ENCODE results near the gene SPACA5B. TPM values are rescaled to one million over a fixed set of nuclear protein-coding genes. Genes with fewer than 3 reads are reported as not detected.
"Not testable (repeated sequence)": the region's sequence is repeated elsewhere in the genome, so short reads cannot be mapped to it uniquely, and the experiment has no call there.

SPACA5B gene
- polyA plus RNA-seq, 1 donor (not counting 4 experiments of a cell fraction or from before 2014, with no cell fraction given) = not detected

GRCh38 chrX:48086082-48086481 is 44.3 kb upstream of the SPACA5B start:
- FAIRE-seq (no peak), DNase-seq (ENCODE audit: low read depth, low spot score) (no peak)
- no peak overlapping the region for H3K9ac ChIP-seq (ENCODE audit: control insufficient read depth, extremely low read depth, insufficient read depth, low read length)
- no peak overlapping the region for H3K27ac ChIP-seq (ENCODE audit: control insufficient read depth, insufficient read depth, low read length)
- no peaks in the 10 kb centered on the region for H3K36me3 ChIP-seq (ENCODE audit: control insufficient read depth in 2 of 2, extremely low read depth in 1 of 2, insufficient read depth in 2 of 2, low read length in 2 of 2)
- TF ChIP-seq CTCF (optimal IDR thresholded peaks at IDR 0.05 in 1 of 3, IDR thresholded peaks at IDR 0.05 in 1 of 3, conservative IDR thresholded peaks at IDR 0.05 in 1 of 3; ENCODE audit: extremely low read depth in 1 of 3, insufficient read depth in 2 of 3, low read length in 3 of 3) (no peak), EZH2 (IDR thresholded peaks at IDR 0.05; ENCODE audit: low read length) (no peak)
- no peak overlapping the region for H2AFZ ChIP-seq (ENCODE audit: control insufficient read depth, low read length)
- H3K4me3 ChIP-seq (ENCODE audit: control insufficient read depth in 2 of 3, extremely low read depth in 1 of 3, insufficient read depth in 2 of 3, low read depth in 1 of 3, low read length in 3 of 3) = no peak overlapping the region
- dilution Hi-C loops (cut with MboI; ENCODE audit: extremely low pct_ligation_motif_present, low sequenced_read_pairs) = no loop called here
- no peaks in the 10 kb centered on the region for H3K79me2 ChIP-seq (ENCODE audit: control insufficient read depth, insufficient read depth, low read length)
- H3K27me3 ChIP-seq (ENCODE audit: control insufficient read depth, extremely low read depth, insufficient read depth, low read length) = no peaks in the 10 kb centered on the region
- no peaks in the 10 kb centered on the region for H3K9me1 ChIP-seq (ENCODE audit: control insufficient read depth, extremely low read depth, insufficient read depth, low read length)
- H4K20me1 ChIP-seq (ENCODE audit: control insufficient read depth, extremely low read depth, insufficient read depth, low read length) = no peaks in the 10 kb centered on the region
- H3K4me1 ChIP-seq (ENCODE audit: control insufficient read depth, extremely low read depth, insufficient read depth, low read length) = peaks cover 2% of the 10 kb centered on the region
- no peaks in the 10 kb centered on the region for H3K9me3 ChIP-seq (ENCODE audit: control insufficient read depth, low read depth, low read length)
- no peak overlapping the region for H3K4me2 ChIP-seq (ENCODE audit: control insufficient read depth, extremely low read depth, insufficient read depth, low read depth, low read length)

GRCh38 chrX:48090123-48090522 is 40.3 kb upstream of the SPACA5B start:
- H3K4me3 ChIP-seq (ENCODE audit: control insufficient read depth in 2 of 3, extremely low read depth in 1 of 3, insufficient read depth in 2 of 3, low read depth in 1 of 3, low read length in 3 of 3) = no peak overlapping the region
- FAIRE-seq = no peak
- H3K27me3 ChIP-seq (ENCODE audit: control insufficient read depth, extremely low read depth, insufficient read depth, low read length) = no peaks in the 10 kb centered on the region
- H3K4me2 ChIP-seq (ENCODE audit: control insufficient read depth, extremely low read depth, insufficient read depth, low read depth, low read length) = no peak overlapping the region
- no peaks in the 10 kb centered on the region for H3K36me3 ChIP-seq (ENCODE audit: control insufficient read depth in 2 of 2, extremely low read depth in 1 of 2, insufficient read depth in 2 of 2, low read length in 2 of 2)
- peaks cover 2% of the 10 kb centered on the region for H3K4me1 ChIP-seq (ENCODE audit: control insufficient read depth, extremely low read depth, insufficient read depth, low read length)
- H3K79me2 ChIP-seq (ENCODE audit: control insufficient read depth, insufficient read depth, low read length) = no peaks in the 10 kb centered on the region
- no peaks in the 10 kb centered on the region for H3K9me3 ChIP-seq (ENCODE audit: control insufficient read depth, low read depth, low read length)
- no peaks in the 10 kb centered on the region for H3K9me1 ChIP-seq (ENCODE audit: control insufficient read depth, extremely low read depth, insufficient read depth, low read length)
- H3K9ac ChIP-seq (ENCODE audit: control insufficient read depth, extremely low read depth, insufficient read depth, low read length) = no peak overlapping the region
- H2AFZ ChIP-seq (ENCODE audit: control insufficient read depth, low read length) = no peak overlapping the region
- DNase-seq (ENCODE audit: low read depth, low spot score) = no peak
- dilution Hi-C loops (cut with MboI; ENCODE audit: extremely low pct_ligation_motif_present, low sequenced_read_pairs) = no loop called here
- TF ChIP-seq EZH2 (IDR thresholded peaks at IDR 0.05; ENCODE audit: low read length) (no peak), CTCF (optimal IDR thresholded peaks at IDR 0.05 in 1 of 3, IDR thresholded peaks at IDR 0.05 in 1 of 3, conservative IDR thresholded peaks at IDR 0.05 in 1 of 3; ENCODE audit: extremely low read depth in 1 of 3, insufficient read depth in 2 of 3, low read length in 3 of 3) (no peak)
- no peaks in the 10 kb centered on the region for H4K20me1 ChIP-seq (ENCODE audit: control insufficient read depth, extremely low read depth, insufficient read depth, low read length)
- no peak overlapping the region for H3K27ac ChIP-seq (ENCODE audit: control insufficient read depth, insufficient read depth, low read length)

GRCh38 chrX:48092558-48092957 is 37.9 kb upstream of the SPACA5B start:
- H3K27me3 ChIP-seq (ENCODE audit: control insufficient read depth, extremely low read depth, insufficient read depth, low read length); H3K9me1 ChIP-seq (ENCODE audit: control insufficient read depth, extremely low read depth, insufficient read depth, low read length); H2AFZ ChIP-seq (ENCODE audit: control insufficient read depth, low read length); H4K20me1 ChIP-seq (ENCODE audit: control insufficient read depth, extremely low read depth, insufficient read depth, low read length); H3K9ac ChIP-seq (ENCODE audit: control insufficient read depth, extremely low read depth, insufficient read depth, low read length); DNase-seq (ENCODE audit: low read depth, low spot score); H3K27ac ChIP-seq (ENCODE audit: control insufficient read depth, insufficient read depth, low read length); H3K79me2 ChIP-seq (ENCODE audit: control insufficient read depth, insufficient read depth, low read length); dilution Hi-C loops (cut with MboI; ENCODE audit: extremely low pct_ligation_motif_present, low sequenced_read_pairs); H3K36me3 ChIP-seq (ENCODE audit: control insufficient read depth in 2 of 2, extremely low read depth in 1 of 2, insufficient read depth in 2 of 2, low read length in 2 of 2); FAIRE-seq; H3K4me3 ChIP-seq (ENCODE audit: control insufficient read depth in 2 of 3, extremely low read depth in 1 of 3, insufficient read depth in 2 of 3, low read depth in 1 of 3, low read length in 3 of 3); H3K4me1 ChIP-seq (ENCODE audit: control insufficient read depth, extremely low read depth, insufficient read depth, low read length); H3K4me2 ChIP-seq (ENCODE audit: control insufficient read depth, extremely low read depth, insufficient read depth, low read depth, low read length); H3K9me3 ChIP-seq (ENCODE audit: control insufficient read depth, low read depth, low read length): not testable (repeated sequence)
